Measurements from ENCODE around the gene CFAP300.

The CFAP300 gene

DNA sequence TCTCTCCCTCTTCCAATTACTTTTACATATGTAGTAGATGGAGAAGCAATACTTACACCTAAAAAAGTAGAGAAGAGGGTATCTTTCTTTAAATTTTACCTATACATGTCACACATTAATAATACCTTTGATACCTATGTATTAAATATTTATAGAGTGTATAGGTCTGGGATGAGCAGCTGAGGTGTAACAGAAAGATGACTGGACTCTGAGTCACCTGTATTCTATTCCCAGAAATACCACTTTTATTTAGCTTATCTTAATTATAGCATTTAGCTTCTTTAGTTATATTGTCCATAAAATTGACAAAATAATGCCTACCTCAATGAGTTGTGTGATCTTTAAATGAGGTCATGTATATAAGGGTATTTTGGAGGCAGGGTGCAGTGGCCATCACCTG, 32.4 kb downstream of the CFAP300 start:
- Histone ChIP-seq H3K4me3 (ENCODE audit: low read length) (no peak overlapping the region), H3K27ac (ENCODE audit: low read length) (no peak overlapping the region), H3K27me3 (ENCODE audit: control insufficient read depth, insufficient read depth, low read length) (no peaks in the 10 kb centered on the region), H3K4me1 (ENCODE audit: control insufficient read depth, low read depth, low read length) (no peaks in the 10 kb centered on the region), H3K9ac (ENCODE audit: low read length) (no peak overlapping the region), H3K9me3 (ENCODE audit: control insufficient read depth, low read depth, low read length) (no peaks in the 10 kb centered on the region), H3K36me3 (ENCODE audit: control insufficient read depth, low read depth, low read length) (no peaks in the 10 kb centered on the region)

- no peaks in the 10 kb centered on the region for H3K27me3 ChIP-seq (ENCODE audit: control insufficient read depth, insufficient read depth, low read length)
- H3K4me1 ChIP-seq (ENCODE audit: control insufficient read depth, low read depth, low read length) = no peaks in the 10 kb centered on the region
- no peaks in the 10 kb centered on the region for H3K9me3 ChIP-seq (ENCODE audit: control insufficient read depth, low read depth, low read length)
- no peaks in the 10 kb centered on the region for H3K36me3 ChIP-seq (ENCODE audit: control insufficient read depth, low read depth, low read length)
- H3K27ac ChIP-seq (ENCODE audit: low read length) = no peak overlapping the region
- H3K9ac ChIP-seq (ENCODE audit: low read length) = no peak overlapping the region
- no peak overlapping the region for H3K4me3 ChIP-seq (ENCODE audit: low read length)
Measured at GRCh38 chr11:102081313-102081712, 34.1 kb downstream of the CFAP300 start.

GRCh38 chr11:102085864-102086551, 38.8 kb downstream of the CFAP300 start:
- H3K36me3 ChIP-seq (ENCODE audit: control insufficient read depth, low read depth, low read length) = no peaks in the 10 kb centered on the region
- H3K27me3 ChIP-seq (ENCODE audit: control insufficient read depth, insufficient read depth, low read length) = no peaks in the 10 kb centered on the region
- H3K27ac ChIP-seq (ENCODE audit: low read length) = no peak overlapping the region
- no peaks in the 10 kb centered on the region for H3K9me3 ChIP-seq (ENCODE audit: control insufficient read depth, low read depth, low read length)
- no peak overlapping the region for H3K9ac ChIP-seq (ENCODE audit: low read length)
- H3K4me1 ChIP-seq (ENCODE audit: control insufficient read depth, low read depth, low read length) = no peaks in the 10 kb centered on the region
- no peak overlapping the region for H3K4me3 ChIP-seq (ENCODE audit: low read length)

DNA sequence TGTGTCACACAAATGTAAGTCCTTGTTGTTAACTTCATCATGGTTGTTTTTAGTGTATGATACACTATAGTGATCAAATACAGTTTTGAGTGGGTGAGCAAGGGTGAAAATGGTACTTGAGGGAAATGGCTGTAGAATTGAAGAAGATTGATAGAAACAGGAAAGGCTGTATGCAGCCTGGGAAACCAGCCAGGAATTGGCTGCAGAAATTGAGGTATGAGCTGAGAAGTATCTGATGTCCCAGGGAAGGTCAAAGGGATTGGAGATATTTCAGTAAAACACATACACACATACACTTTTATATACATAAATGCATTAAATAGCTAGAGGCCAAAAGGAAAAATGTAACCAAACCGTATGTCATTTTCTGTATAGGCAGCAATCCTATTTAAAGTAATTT, 49.9 kb downstream of the CFAP300 start:
- H3K9ac ChIP-seq (ENCODE audit: low read length) = no peak overlapping the region
- no peaks in the 10 kb centered on the region for H3K36me3 ChIP-seq (ENCODE audit: control insufficient read depth, low read depth, low read length)
- no peaks in the 10 kb centered on the region for H3K9me3 ChIP-seq (ENCODE audit: control insufficient read depth, low read depth, low read length)
- H3K4me1 ChIP-seq (ENCODE audit: control insufficient read depth, low read depth, low read length) = no peaks in the 10 kb centered on the region
- H3K27me3 ChIP-seq (ENCODE audit: control insufficient read depth, insufficient read depth, low read length) = no peaks in the 10 kb centered on the region
- H3K27ac ChIP-seq (ENCODE audit: low read length) = no peak overlapping the region
- H3K4me3 ChIP-seq (ENCODE audit: low read length) = no peak overlapping the region

DNA sequence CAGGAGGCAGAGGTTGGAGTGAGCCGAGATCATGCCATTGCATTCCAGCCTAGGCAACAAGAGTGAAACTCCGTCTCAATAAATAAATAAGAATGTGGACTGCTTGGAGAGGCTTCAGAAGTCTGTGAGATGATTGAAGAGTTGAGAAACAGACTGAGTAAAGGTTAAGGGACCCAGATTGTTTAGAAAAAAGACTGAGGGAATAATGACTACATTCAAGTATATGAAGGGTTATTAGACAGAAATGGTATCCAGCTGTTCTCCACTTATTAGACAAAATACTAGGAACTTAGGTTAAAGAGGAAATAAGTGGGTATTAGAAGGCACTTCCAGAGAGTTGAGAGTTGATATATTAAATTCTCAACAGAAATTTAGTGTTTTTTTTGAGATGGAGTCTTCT, 52.5 kb downstream of the CFAP300 start:
- Histone ChIP-seq H3K27ac (ENCODE audit: low read length) (no peak overlapping the region), H3K36me3 (ENCODE audit: control insufficient read depth, low read depth, low read length) (no peaks in the 10 kb centered on the region), H3K27me3 (ENCODE audit: control insufficient read depth, insufficient read depth, low read length) (no peaks in the 10 kb centered on the region), H3K4me3 (ENCODE audit: low read length) (no peak overlapping the region), H3K4me1 (ENCODE audit: control insufficient read depth, low read depth, low read length) (no peaks in the 10 kb centered on the region), H3K9ac (ENCODE audit: low read length) (no peak overlapping the region), H3K9me3 (ENCODE audit: control insufficient read depth, low read depth, low read length) (no peaks in the 10 kb centered on the region)

- Histone ChIP-seq H3K9ac (ENCODE audit: low read length) (peak overlapping the region; percentile 95), H3K4me3 (ENCODE audit: low read length) (peak overlapping the region; percentile 91), H3K27me3 (ENCODE audit: control insufficient read depth, insufficient read depth, low read length) (peaks cover 6% of the 10 kb centered on the region), H3K27ac (ENCODE audit: low read length) (no peak overlapping the region), H3K36me3 (ENCODE audit: control insufficient read depth, low read depth, low read length) (no peaks in the 10 kb centered on the region), H3K9me3 (ENCODE audit: control insufficient read depth, low read depth, low read length) (no peaks in the 10 kb centered on the region), H3K4me1 (ENCODE audit: control insufficient read depth, low read depth, low read length) (peaks cover 24% of the 10 kb centered on the region)
Measured at GRCh38 chr11:102108734-102109440, 61.6 kb downstream of the CFAP300 start.

- Histone ChIP-seq H3K9ac (ENCODE audit: low read length) (peak within 1 kb of the TSS; percentile 95), H3K27ac (ENCODE audit: low read length) (peak within 1 kb of the TSS; percentile 96), H3K4me1 (ENCODE audit: control insufficient read depth, low read depth, low read length) (peaks cover 36% of the 10 kb centered on the region), H3K4me3 (ENCODE audit: low read length) (peak within 1 kb of the TSS; percentile 91), H3K27me3 (ENCODE audit: control insufficient read depth, insufficient read depth, low read length) (peaks cover 6% of the 10 kb centered on the region), H3K36me3 (ENCODE audit: control insufficient read depth, low read depth, low read length) (peaks cover 5% of the 10 kb centered on the region), H3K9me3 (ENCODE audit: control insufficient read depth, low read depth, low read length) (no peaks in the 10 kb centered on the region)
Measured at GRCh38 chr11:102109896-102110760, 62.9 kb downstream of the CFAP300 start, which contains the start of gene YAP1. Gene YAP1, plus strand, starts transcription at chr11:102110447. Its CDS starts 402 bp downstream, at chr11:102110849.

DNA sequence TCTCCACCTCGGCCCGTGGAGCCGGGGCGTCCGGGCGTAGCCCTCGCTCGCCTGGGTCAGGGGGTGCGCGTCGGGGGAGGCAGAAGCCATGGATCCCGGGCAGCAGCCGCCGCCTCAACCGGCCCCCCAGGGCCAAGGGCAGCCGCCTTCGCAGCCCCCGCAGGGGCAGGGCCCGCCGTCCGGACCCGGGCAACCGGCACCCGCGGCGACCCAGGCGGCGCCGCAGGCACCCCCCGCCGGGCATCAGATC, 63.4 kb downstream of the CFAP300 start:
- H3K27ac ChIP-seq (ENCODE audit: low read length) = peak overlapping the region; percentile 96
- peak overlapping the region; percentile 91 for H3K4me3 ChIP-seq (ENCODE audit: low read length)
- peak overlapping the region; percentile 95 for H3K9ac ChIP-seq (ENCODE audit: low read length)

GRCh38 chr11:102111011-102111786, 64.0 kb downstream of the CFAP300 start:
- Histone ChIP-seq H3K4me1 (ENCODE audit: control insufficient read depth, low read depth, low read length) (peaks cover 45% of the 10 kb centered on the region), H3K27ac (ENCODE audit: low read length) (peak overlapping the region; percentile 96), H3K9ac (ENCODE audit: low read length) (peak overlapping the region; percentile 95), H3K4me3 (ENCODE audit: low read length) (peak overlapping the region; percentile 91), H3K9me3 (ENCODE audit: control insufficient read depth, low read depth, low read length) (no peaks in the 10 kb centered on the region), H3K36me3 (ENCODE audit: control insufficient read depth, low read depth, low read length) (peaks cover 7% of the 10 kb centered on the region), H3K27me3 (ENCODE audit: control insufficient read depth, insufficient read depth, low read length) (peaks cover 6% of the 10 kb centered on the region)

More for the DNA sequence above, 63.4 kb downstream of the CFAP300 start:
- H3K36me3 ChIP-seq (ENCODE audit: control insufficient read depth, low read depth, low read length) = peaks cover 7% of the 10 kb centered on the region
- H3K4me1 ChIP-seq (ENCODE audit: control insufficient read depth, low read depth, low read length) = peaks cover 40% of the 10 kb centered on the region
- H3K9me3 ChIP-seq (ENCODE audit: control insufficient read depth, low read depth, low read length) = no peaks in the 10 kb centered on the region
- peaks cover 6% of the 10 kb centered on the region for H3K27me3 ChIP-seq (ENCODE audit: control insufficient read depth, insufficient read depth, low read length)

DNA sequence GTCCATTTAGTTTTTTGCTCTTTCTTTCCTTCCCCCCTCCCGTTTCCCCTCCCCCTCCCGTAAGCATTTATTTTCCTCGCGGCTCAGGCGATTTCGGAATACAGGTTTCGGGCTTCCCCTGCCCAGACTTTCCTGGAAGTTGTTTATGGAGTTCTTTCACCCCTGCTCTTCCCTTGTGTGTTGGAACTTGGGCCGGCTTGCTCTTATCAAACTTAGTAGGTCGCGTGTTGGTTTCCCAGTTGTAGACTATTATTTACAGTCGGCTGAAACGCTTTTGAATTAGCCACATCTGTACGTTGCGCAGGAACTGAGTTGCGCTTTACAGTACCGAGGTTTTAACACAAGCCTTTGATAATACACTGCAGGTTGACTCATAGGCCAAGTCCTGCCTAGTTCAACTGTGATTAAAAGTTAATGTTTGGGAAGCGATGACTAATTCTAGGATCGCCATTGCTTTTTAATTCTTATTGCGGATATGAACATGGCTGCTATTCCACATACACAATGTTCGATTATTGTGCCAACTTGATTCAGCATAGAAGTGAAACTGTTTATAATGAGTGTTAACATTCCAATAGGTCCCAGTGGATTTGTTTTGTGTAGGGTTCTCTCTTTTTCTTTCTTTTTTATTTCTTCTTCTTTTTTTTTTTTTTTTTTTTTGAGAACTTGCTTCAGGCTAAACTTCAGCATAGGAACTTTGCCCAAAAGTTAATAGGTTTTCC, 64.7 kb downstream of the CFAP300 start:
- peak overlapping the region; percentile 95 for H3K9ac ChIP-seq (ENCODE audit: low read length)
- H3K27ac ChIP-seq (ENCODE audit: low read length) = peak overlapping the region; percentile 89
- H3K4me3 ChIP-seq (ENCODE audit: low read length) = peak overlapping the region; percentile 91
- no peaks in the 10 kb centered on the region for H3K9me3 ChIP-seq (ENCODE audit: control insufficient read depth, low read depth, low read length)
- peaks cover 6% of the 10 kb centered on the region for H3K27me3 ChIP-seq (ENCODE audit: control insufficient read depth, insufficient read depth, low read length)
- peaks cover 7% of the 10 kb centered on the region for H3K36me3 ChIP-seq (ENCODE audit: control insufficient read depth, low read depth, low read length)
- H3K4me1 ChIP-seq (ENCODE audit: control insufficient read depth, low read depth, low read length) = peaks cover 53% of the 10 kb centered on the region

All from iPS-18a (cell line).